Measurements from ENCODE around the gene BCOR.

DNA sequence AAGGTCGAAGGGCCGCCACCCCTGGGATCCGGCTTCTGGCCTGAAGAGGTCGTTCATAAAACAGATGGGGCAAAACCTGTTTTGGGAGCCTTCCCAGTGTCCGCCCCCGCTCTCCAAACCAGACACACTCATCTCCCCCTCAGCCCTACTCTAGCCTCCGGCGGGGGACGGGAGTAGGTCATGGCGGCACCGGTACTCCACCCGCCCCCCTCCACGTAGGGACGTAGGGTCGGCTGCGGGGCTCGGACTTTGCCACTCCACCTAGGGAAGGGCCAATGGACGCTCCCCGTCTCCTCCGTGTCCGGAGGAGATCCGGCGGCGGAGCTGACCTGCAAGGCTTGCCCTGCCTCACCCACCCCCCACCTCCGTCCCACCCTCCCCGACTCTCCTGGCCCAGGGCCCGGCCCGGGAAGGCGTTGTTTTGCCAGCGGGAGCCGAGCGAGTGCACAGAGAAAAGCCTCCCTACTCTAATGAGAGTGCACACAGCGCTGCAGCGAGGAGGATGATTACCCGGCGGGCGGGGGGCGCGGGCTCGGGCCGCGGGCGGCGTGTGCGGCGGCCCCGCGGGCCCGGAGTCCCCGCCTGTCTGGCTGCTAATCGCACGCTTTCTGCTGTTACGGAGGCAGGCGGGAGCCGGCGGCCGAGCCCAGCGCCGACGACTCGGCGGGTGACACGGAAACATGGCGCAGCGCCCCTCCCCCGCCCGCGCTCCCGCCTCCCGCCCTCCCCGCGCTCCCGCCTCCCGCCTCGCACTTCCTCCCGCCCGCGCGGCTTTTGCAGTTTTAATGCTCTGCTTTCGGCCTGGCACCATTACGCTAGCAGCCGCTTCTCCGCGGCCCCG, 8.3 kb upstream of the BCOR start:
- TF ChIP-seq RFX5 (IDR thresholded peaks at IDR 0.05; ENCODE audit: low read depth, low read length) (no peak), TAF1 (CRISPR knock-in tag; IDR thresholded peaks at IDR 0.05) (no peak), SMAD3 (CRISPR knock-in tag; IDR thresholded peaks at IDR 0.05) (no peak), MED8 (CRISPR knock-in tag; IDR thresholded peaks at IDR 0.05; ENCODE audit: insufficient replicate concordance) (no peak), KDM1A (CRISPR knock-in tag; IDR thresholded peaks at IDR 0.05) (no peak)
- TF ChIP-seq, protein P1, sequence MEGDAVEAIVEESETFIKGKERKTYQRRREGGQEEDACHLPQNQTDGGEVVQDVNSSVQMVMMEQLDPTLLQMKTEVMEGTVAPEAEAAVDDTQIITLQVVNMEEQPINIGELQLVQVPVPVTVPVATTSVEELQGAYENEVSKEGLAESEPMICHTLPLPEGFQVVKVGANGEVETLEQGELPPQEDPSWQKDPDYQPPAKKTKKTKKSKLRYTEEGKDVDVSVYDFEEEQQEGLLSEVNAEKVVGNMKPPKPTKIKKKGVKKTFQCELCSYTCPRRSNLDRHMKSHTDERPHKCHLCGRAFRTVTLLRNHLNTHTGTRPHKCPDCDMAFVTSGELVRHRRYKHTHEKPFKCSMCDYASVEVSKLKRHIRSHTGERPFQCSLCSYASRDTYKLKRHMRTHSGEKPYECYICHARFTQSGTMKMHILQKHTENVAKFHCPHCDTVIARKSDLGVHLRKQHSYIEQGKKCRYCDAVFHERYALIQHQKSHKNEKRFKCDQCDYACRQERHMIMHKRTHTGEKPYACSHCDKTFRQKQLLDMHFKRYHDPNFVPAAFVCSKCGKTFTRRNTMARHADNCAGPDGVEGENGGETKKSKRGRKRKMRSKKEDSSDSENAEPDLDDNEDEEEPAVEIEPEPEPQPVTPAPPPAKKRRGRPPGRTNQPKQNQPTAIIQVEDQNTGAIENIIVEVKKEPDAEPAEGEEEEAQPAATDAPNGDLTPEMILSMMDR (CRISPR knock-in tag; IDR thresholded peaks at IDR 0.05): no peak
- TF ChIP-seq, protein P2, sequence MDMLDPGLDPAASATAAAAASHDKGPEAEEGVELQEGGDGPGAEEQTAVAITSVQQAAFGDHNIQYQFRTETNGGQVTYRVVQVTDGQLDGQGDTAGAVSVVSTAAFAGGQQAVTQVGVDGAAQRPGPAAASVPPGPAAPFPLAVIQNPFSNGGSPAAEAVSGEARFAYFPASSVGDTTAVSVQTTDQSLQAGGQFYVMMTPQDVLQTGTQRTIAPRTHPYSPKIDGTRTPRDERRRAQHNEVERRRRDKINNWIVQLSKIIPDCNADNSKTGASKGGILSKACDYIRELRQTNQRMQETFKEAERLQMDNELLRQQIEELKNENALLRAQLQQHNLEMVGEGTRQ (IDR thresholded peaks at IDR 0.05; ENCODE audit: low read depth, low read length): no peak
- TF ChIP-seq, protein P2 (CRISPR knock-in tag; IDR thresholded peaks at IDR 0.05; ENCODE audit: borderline replicate concordance): no peak
